AML-193 (cell line): ENCODE data around the gene CBLN1.
"Not testable (repeated sequence)": the region's sequence is repeated elsewhere in the genome, so short reads cannot be mapped to it uniquely, and the experiment has no call there.

Experiments used
- DNase-seq, 2 experiments: peaks; one replicate each; lab custom pipeline; 2025; lab: John Stamatoyannopoulos, UW

Gene CBLN1

DNA sequence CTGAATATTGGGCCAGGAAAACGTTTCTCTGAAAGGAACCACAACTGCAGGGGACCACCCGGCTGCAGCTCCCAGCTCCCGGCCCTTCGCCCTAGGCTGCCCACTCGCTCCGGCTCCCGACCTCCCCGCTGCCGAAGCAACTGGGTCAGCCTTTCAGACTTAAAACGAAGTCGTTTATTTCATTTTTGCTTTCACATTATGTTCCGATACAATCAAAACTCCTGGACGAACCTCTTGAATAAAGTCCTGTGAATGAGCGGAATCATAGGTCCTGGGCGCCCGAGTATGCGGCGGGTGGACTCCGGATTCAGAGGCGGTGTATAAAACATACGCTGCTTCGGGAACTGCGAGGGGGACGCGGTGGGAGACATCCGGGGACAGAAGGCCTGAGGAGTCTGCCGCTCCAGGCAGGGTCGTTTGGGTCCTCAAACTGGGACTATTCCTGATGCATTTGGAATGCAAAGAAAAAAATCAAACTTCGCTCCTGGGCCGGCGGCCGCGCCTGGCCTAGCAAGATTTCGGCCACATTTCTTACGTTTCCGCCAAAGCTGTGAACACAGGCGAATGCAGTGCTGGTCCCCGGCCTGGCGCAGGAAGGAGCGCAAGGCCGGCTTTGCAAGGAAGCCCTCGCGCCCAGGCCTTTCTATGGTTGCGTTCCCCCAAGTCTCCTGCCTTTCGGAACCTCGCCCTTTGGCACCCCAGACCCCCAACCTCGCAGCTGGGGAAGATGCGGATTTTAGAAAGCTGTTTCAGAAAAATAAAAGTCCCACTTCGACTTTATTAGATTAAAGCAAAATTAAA is 3.7 kb downstream of the CBLN1 start:
- DNase-seq, result no peak

DNA sequence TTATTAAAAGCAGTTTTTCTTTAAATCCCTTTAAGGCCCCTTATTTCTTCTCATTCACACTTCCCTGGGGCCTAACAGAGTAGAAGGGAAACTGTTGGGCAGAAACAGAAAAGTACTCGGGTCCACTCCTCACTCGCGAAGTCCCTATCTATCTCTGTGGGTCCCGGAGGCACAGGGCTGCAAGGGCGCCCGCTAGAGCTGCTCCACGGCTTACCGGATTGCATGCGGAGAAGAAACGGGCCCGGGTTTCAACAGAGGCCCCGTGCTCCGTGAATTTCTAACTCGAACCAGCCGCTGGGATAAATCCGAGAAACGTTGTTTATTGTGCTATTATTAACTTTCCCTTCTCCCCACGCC is 4.3 kb downstream of the CBLN1 start:
- DNase-seq, result no peak

DNA sequence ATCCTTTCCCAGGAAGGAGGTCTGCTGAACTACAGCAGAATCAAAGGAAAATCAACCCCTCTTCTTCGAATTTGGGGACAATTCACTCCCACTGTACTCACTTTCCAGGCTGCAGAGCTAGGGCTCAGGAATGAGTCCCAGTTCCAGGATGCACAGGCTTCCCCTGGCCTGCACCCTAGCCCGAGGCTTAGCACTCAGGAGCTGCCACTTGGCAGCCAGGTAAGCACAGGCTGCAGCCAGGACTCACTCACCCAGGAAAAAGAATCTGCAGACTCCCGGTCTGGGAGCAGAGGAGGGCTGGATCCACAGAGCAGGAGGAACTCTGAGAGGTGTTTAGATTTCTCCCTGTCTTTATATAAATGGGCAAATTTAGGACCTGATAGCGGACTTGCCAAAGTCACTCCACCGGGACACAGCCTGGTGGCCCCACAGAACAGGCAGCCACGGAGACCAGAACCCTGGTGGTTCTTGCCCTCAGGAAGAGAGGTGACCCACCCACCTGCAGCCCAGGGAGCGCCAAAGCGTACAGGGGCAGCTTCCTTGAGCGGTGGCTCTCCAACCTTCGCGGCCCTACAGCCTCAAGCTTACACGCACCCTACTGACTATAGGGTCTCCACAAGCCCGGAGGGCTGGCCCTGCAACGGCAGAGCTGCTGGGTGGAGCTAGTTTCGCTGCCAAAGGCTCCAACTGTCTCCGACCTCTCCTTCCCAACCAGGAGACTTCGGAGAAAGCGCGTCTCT is 4.8 kb downstream of the CBLN1 start:
- DNase-seq, result no peak

DNA sequence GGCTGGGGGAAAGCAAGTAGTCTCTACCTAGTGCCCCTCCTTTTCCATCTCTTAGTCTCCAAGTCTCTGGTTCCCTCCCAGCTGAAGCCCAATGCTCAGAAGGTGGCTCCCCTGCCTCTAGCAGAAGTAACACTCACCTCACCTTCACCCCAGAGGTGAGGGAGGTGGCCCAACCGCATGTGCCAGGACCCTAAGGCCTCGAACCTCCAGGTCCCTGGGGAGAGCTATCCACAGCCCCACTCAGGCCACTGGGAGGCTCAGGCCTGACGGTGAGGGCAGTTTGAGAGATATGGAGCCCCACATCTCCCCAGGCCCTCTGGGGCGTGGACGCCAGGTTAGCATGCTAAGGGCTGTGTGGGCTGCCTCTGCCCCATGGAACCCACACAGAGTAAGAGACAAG is 5.8 kb downstream of the CBLN1 start:
- DNase-seq, result no peak

DNA sequence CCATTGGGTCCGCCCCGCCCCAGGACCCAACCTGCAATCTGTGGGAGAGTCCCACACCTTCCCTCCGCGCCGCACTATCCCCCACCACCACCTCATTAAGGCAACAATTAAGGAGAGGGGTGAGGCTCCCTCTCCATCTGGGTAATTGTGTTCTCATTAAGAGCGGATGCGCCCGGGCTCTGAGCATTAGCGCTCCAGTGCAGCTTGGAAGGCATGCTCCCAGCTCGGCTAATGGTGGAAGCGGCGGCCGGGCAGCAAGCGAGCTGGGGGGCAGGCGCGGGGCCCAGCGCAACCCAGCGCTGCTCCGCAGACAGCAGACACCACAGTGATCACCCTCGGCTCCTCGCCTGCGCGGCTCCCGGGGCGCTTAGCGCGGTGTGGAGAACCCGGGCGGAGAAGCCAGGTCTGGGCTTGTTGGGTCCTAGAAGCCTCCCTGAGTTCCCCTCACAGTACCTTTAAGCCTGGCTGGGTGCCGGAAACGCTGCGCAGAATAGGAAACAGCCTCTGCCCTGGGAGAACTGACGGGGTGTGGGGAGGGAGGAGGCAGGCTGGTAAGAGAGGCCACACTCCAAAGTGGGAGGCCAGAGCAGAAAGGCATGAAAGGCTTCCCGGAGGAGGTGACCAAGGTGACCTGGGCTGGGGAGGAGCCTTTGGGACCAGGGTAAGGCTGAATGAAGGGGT is 6.4 kb downstream of the CBLN1 start:
- DNase-seq, result no peak

DNA sequence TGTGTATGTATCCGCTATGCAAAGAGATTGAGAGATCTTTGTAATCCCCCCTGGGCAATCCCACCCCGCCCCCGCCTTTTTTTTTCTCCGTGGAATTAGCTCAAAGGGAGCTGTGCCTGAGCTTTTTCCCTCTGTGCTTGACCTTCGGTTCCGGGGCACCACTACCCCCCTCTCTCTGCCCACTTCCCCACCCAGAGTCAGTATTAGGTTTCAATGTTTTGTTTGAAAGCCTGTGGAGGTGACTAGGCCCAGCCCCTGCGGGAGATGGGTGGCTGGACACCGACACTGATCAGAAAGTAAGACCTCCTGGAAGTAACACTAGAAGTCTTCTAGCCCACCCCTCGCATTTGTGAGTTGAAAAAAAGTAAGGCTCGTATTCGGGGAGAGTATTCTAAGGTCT is 7.0 kb downstream of the CBLN1 start:
- DNase-seq, result no peak

DNA sequence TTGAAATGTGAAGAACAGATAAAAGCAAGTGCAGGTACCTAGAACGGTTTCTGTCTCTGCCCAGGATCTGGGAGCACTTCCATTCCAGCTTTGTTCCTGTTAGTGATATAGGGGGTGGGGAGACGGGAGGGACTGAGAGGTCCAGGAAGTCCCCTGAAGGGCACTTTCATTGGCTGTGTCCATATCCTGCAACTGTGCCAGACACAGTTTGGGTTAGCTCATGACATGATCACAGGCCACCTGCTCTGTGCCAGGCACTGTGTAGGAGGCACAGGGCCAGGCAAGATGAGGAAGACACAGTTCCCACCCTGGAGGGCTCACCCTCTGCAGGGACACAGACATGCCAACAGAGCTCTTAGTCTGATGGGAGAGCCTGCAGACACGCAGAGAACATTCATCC is 7.9 kb downstream of the CBLN1 start:
- no peak for DNase-seq

DNA sequence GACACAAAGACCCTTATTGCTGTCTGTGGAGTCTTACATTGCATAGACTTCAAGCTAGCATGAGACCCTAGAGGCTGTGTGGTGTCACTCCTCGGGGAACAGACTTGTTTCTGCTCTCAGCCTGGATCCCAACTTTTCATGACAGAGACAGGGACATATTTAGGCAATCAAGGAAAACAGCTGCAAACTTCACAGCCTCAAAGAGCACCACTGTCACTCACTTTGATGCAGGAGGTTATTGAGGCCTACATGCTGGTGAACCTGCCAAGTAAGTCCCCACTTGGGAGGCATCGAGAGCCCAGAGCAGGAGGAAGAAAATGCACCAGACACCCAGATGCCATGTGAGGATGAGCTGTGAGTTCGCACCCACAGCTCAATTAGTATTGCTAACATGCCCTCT is 10.3 kb downstream of the CBLN1 start:
- no peak for DNase-seq

DNA sequence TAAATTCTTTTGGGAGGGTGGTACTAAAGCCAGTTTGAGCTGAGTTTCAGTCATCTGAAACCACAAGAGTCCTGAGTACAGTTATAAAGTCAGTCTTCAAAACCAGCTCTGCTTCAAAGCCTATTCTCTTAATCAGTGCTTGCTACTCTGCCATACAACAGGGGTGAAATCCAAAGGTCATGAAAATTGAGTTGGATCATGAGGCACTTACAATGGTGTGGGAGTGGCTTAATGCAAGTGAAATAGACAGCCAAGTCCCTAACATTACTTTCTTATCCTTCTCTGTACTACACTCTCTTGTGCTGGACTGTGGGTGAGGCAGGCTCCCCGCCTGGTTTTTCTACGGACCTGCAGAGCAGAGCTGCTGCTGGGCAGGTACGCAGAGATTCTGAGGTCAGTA is 12.4 kb downstream of the CBLN1 start:
- no peak for DNase-seq

DNA sequence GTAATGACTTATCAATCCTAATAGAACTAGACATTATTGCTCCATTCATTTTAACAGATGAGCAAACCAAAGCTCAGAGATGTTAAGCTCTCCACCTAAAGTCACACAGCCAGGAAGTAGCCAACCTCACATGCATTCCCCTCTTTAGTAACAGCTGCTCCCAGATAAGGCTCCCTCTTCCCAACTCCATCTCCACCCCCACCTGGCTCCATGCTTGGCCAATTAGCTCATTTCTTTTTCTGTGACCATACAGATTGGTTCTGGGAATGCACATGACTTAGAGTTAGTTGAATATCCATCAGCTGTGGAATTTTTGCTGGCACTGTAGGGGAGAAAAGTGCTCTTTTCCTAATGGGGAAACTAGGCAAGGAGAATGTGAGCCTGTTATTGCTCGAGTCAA is 13.0 kb downstream of the CBLN1 start:
- DNase-seq, result no peak

DNA sequence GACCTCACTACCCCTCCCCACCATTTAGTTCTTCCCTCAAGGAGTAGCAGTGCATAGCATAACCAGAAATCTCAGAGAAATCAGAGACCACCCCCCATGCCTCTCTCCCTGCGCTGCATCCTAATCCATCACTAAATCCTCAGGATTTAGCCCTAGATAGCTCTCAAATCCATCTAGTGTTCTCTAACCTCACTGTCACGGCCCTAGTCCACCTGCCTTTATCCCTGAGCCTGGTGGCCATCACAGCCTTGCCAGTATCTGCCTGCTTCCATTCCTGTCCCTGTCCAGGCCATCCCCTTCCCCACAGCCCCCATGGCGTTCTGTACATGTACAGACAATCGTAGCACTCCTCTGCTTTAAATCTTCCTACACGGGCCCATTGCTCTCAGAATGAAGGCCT is 19.1 kb downstream of the CBLN1 start:
- no peak for DNase-seq

DNA sequence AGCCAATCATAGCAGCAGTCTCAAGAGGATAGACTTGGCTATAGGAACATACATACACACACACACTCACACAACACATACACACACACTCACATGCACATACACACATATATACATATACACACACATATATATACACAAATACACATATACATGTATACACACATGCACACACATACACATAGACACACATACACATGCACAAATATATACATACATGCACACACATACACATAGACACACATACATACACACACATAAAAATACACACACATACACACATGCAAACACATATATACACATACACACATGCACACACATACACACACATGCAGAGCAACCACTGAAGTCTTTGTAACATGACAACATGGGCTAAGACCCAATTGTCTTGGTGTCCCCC is 19.7 kb downstream of the CBLN1 start:
- DNase-seq, result no peak

DNA sequence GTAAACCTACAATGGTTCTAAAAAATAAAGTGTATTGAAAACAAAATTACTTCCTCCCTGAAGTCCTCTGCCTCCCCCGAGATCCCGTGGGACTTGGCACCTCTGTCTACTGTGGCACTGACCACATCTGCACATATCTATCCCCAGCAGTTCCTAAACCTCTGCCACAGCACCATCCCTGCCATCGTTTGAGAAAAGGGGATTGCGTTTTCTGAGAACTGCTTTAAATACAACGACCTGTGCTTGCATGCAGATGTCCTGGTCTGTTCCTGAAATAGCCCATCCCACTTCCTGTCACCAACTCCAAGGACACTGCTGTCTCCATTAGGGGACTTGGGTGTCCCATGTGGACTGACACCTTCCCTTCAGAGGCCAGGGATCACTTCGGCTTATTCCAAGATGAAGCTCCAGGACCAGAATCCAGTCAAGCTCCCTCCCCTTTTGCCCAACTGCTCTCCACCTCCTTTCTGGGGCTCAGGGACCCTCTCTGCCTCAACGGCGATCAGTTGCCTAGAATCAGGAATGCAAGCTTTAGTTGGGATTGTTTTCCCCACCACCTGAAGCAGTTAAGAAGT is 20.6 kb downstream of the CBLN1 start:
- no peak for DNase-seq

DNA sequence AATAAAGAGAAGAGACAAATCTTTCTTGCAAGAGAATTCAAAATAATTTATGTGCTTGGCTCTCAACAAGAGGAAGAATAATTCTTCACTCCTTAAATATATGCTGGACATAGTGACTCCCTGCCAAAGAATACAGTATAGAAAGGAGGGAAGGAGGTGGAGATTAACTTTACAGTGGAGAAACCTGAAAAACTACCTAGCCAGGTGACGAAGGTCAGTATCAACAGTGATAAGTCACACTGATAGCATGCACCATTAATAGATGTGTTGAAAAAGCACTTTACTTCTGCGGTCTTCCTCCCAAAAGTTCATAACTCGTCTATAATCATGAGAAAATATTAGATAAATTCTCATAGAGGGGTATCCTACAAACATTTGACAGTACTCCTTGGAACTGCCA is 21.4 kb downstream of the CBLN1 start:
- DNase-seq, result no peak

DNA sequence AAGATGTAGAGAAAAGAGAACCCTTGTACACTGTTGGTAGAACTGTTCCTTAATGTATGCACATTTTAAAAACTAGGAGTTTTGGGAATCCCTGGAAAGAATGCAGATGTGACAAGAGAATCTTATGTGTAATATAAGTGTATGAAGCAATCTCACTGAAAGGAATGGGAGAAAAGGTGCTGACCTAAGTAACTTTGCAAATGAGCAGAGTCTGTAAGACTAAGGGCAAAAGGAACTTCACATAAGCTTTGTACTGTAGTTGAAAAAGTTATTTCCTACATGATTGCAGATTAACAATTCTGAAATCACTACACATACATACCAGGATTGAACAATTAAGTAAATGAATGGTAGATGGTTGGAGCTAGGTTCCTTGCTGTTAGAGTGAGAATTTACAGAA is 22.3 kb downstream of the CBLN1 start:
- no peak for DNase-seq

DNA sequence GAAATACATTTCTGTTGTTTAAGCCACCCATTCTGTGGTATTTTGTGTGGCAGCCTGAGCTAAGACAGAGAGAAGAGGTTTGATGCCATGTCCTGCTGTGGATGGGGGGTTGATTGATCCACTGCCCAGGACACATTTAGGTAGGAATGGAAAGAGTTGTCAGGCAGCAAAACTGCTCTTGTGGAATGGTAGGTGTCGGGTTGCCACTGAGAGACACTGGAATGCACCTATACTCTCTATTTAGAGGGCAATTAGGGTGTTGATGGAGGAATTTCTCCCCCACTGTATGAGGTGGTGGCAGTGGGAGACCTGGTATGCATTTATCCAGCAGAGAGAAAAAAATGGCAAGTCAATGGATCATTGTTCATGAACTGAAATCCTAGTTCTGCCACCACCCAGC is 30.9 kb downstream of the CBLN1 start:
- no peak for DNase-seq

DNA sequence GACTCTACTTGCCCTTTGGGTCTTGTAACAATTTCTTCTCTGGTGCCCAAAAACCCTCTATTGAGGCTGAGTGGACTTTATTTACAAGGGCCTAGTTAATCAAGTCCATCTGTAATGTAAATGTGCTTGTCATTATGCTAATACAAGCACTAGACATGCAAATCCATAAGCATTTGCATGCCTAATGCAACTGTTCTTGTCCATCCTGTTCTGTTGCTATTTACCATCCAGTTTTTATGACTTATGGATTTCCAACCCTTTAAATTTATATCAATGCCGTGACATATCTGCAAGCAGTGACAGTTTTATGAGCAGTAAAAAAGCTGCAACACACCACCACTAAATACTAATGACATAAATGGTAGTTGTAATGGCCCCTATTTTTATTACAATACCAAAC is 33.4 kb downstream of the CBLN1 start:
- DNase-seq, result no peak

DNA sequence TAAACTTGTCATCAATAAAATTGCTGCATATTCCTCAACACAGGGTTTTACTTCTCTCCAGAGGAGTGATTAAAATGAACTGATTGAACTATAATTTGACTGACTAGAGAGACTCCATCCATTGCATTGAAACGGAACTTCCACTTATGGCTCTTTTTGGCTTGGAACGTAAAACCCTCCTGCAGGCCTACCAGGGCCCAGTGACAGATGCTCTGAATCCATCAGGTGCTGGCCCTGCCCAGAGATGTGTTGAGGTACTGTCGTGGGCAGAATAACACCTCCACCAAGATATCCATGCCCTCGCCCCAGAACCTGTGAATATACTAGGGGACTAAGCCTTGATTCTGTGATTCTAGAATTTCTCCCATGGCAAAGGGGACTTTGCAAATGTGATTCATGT is 45.4 kb downstream of the CBLN1 start:
- no peak for DNase-seq

DNA sequence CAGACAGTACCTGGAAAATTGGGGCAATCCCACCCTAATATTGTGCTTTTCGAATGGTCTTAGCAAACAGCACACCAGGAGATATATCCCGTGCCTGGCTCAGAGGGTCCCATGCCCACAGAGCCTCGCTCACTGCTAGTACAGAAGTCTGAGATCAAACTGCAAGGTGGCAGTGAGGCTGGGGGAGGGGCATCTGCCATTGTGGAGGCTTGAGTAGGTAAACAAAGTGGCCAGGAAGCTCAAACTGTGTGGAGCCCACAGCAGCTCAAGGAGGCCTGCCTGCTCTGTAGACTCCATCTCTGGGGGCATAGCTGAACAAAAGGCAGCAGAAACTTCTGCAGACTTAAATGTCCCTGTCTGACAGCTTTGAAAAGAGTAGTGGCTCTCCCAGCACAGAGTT is 53.3 kb downstream of the CBLN1 start:
- DNase-seq, result not testable (repeated sequence)
